BLaER1 treated with 17β-estradiol and CSF1 and Interleukin-3, amounts not matched to agents 10 nM and 100 nM (cell line): ENCODE measurements around the gene CCDC107.
"Not testable (repeated sequence)": the region's sequence is repeated elsewhere in the genome, so short reads cannot be mapped to it uniquely, and the experiment has no call there.

Experiments
- H3K27ac ChIP-seq, 11 experiments: shearing (Covaris generic); formaldehyde crosslinking; 2 replicates each; pipeline ENCODE4 v1.8.1; 2022
- H3K27me3 ChIP-seq, 11 experiments: shearing (Covaris generic); formaldehyde crosslinking; 2 replicates each; pipeline ENCODE4 v1.8.1; 2022
- H3K36me3 ChIP-seq, 11 experiments: shearing (Covaris generic); formaldehyde crosslinking; 2 replicates each; pipeline ENCODE4 v1.8.1; 2022
- H3K4me1 ChIP-seq, 10 experiments: shearing (Covaris generic); formaldehyde crosslinking; 2 replicates each; pipeline ENCODE4 v1.8.1; 2022
- H3K4me2 ChIP-seq, 11 experiments: shearing (Covaris generic); formaldehyde crosslinking; 2 replicates each; pipeline ENCODE4 v1.8.1; 2022
- H3K4me3 ChIP-seq, 10 experiments: shearing (Covaris generic); formaldehyde crosslinking; 2 replicates each; pipeline ENCODE4 v1.8.1; 2022
- H3K9ac ChIP-seq, 11 experiments: shearing (Covaris generic); formaldehyde crosslinking; 2 replicates each; pipeline ENCODE4 v1.8.1; 2022
- H3K9me3 ChIP-seq, 11 experiments: shearing (Covaris generic); formaldehyde crosslinking; replicated peaks in 1 of 11; 2 replicates each; pipeline ENCODE4 v1.8.1; 2022
- H4K20me1 ChIP-seq, 11 experiments: shearing (Covaris generic); formaldehyde crosslinking; 2 replicates each; pipeline ENCODE4 v1.8.1; 2022
- Cebpa-rat ChIP-seq, 11 experiments: shearing (Covaris generic); IDR thresholded peaks; 2 replicates each; pipeline ENCODE4 v1.8.1; 2022

CCDC107 gene

GRCh38 chr9:35629597-35629996 is 28.5 kb upstream of the CCDC107 start:
- Histone ChIP-seq H3K27ac (no peak overlapping the region), H3K36me3 (no peaks in the 10 kb centered on the region), H3K4me2 (0 out of 22 replicates have a peak overlapping the region, but pooled peaks of 1 of the 11 experiments have one; percentile 1), H3K27me3 (no peaks in the 10 kb centered on the region), H3K4me3 (no peak overlapping the region), H3K4me1 (peaks cover 13 to 77% (median 31%) of the 10 kb centered on the region in 10 experiments), H3K9me3 (peaks cover 0 to 6% (median 0%) of the 10 kb centered on the region in 11 experiments; a peak in 1 of 22 replicates), H4K20me1 (no peaks in the 10 kb centered on the region), H3K9ac (no peak overlapping the region)
- TF ChIP-seq Cebpa-rat (IDR thresholded peaks at IDR 0.05): no peak

GRCh38 chr9:35635730-35636129 is 22.4 kb upstream of the CCDC107 start:
- Histone ChIP-seq H3K36me3 (peaks cover 0 to 6% (median 5%) of the 10 kb centered on the region in 11 experiments; a peak in 8 of 22 replicates), H4K20me1 (no peaks in the 10 kb centered on the region), H3K9ac (peak overlapping the region in 10 of 11 experiments; percentile 11 to 82 (median 71); a peak in 19 of 22 replicates), H3K4me1 (peaks cover 66 to 82% (median 74%) of the 10 kb centered on the region in 10 experiments), H3K9me3 (peaks cover 0 to 11% (median 7%) of the 10 kb centered on the region in 11 experiments; a peak in 16 of 22 replicates), H3K4me3 (peak overlapping the region in 2 of 10 experiments; percentile 11 to 26; a peak in 2 of 20 replicates), H3K27ac (peak overlapping the region; percentile 74 to 93 (median 84)), H3K27me3 (no peaks in the 10 kb centered on the region), H3K4me2 (peak overlapping the region; percentile 66 to 96 (median 84))
- TF ChIP-seq Cebpa-rat (IDR thresholded peaks at IDR 0.05): no peak

- no peak for TF ChIP-seq Cebpa-rat (IDR thresholded peaks at IDR 0.05)
- peaks cover 0 to 9% (median 7%) of the 10 kb centered on the region in 11 experiments; a peak in 8 of 22 replicates for H3K36me3 ChIP-seq
- H3K4me2 ChIP-seq: peak overlapping the region; percentile 66 to 96 (median 84)
- peaks cover 0 to 17% (median 13%) of the 10 kb centered on the region in 11 experiments; a peak in 16 of 22 replicates for H3K9me3 ChIP-seq
- H3K27me3 ChIP-seq: no peaks in the 10 kb centered on the region
- peak overlapping the region; percentile 41 to 82 (median 70) for H3K9ac ChIP-seq
- peak overlapping the region; percentile 74 to 93 (median 84) for H3K27ac ChIP-seq
- peaks cover 72 to 87% (median 80%) of the 10 kb centered on the region in 10 experiments for H3K4me1 ChIP-seq
- peak overlapping the region in 3 of 10 experiments; percentile 11 to 26 (median 14); a peak in 3 of 20 replicates for H3K4me3 ChIP-seq
- H4K20me1 ChIP-seq: no peaks in the 10 kb centered on the region
These were observed 21.8 kb upstream of the CCDC107 start for GRCh38 chr9:35636135-35636876.

- H3K27me3 ChIP-seq, H3K36me3 ChIP-seq, H4K20me1 ChIP-seq: not testable (repeated sequence)
- Histone ChIP-seq H3K4me1 (peaks cover 77 to 92% (median 86%) of the 10 kb centered on the region in 10 experiments), H3K4me3 (0 out of 20 replicates have a peak overlapping the region, but pooled peaks of 2 of the 10 experiments have one; percentile 11 to 14), H3K27ac (peak overlapping the region; percentile 74 to 93 (median 84)), H3K9me3 (peaks cover 0 to 22% (median 13%) of the 10 kb centered on the region in 11 experiments; a peak in 16 of 22 replicates), H3K4me2 (peak overlapping the region; percentile 66 to 96 (median 84)), H3K9ac (peak overlapping the region; percentile 41 to 82 (median 70))
These were observed 21.2 kb upstream of the CCDC107 start for GRCh38 chr9:35636877-35637246.

GRCh38 chr9:35637427-35637955 is 20.6 kb upstream of the CCDC107 start:
- H3K4me2 ChIP-seq: peak overlapping the region; percentile 66 to 96 (median 84); a peak in 21 of 22 replicates
- H3K4me1 ChIP-seq: peaks cover 84 to 98% (median 92%) of the 10 kb centered on the region in 10 experiments
- H3K9me3 ChIP-seq: peaks cover 0 to 22% (median 13%) of the 10 kb centered on the region in 11 experiments; a peak in 16 of 22 replicates
- H3K27me3 ChIP-seq, H3K4me3 ChIP-seq, H4K20me1 ChIP-seq, H3K36me3 ChIP-seq: not testable (repeated sequence)
- H3K9ac ChIP-seq: 0 out of 22 replicates have a peak overlapping the region, but pooled peaks of 1 of the 11 experiments have one; percentile 53
- H3K27ac ChIP-seq: peak overlapping the region in 9 of 11 experiments; percentile 76 to 93 (median 84); a peak in 17 of 22 replicates

GRCh38 chr9:35638751-35639150 is 19.3 kb upstream of the CCDC107 start:
- Histone ChIP-seq H3K4me1 (peaks cover 94 to 100% (median 99%) of the 10 kb centered on the region in 10 experiments), H3K9ac (peak overlapping the region in 8 of 11 experiments; percentile 27 to 60 (median 46); a peak in 10 of 22 replicates), H3K27ac (peak overlapping the region; percentile 16 to 88 (median 62); a peak in 18 of 22 replicates), H3K4me2 (peak overlapping the region; percentile 34 to 89 (median 70); a peak in 21 of 22 replicates), H3K9me3 (peaks cover 0 to 22% (median 13%) of the 10 kb centered on the region in 11 experiments; a peak in 16 of 22 replicates)
- not testable (repeated sequence) for H3K36me3 ChIP-seq, H3K4me3 ChIP-seq, H3K27me3 ChIP-seq, H4K20me1 ChIP-seq

- H3K9me3 ChIP-seq: peaks cover 0 to 22% (median 13%) of the 10 kb centered on the region in 11 experiments; a peak in 16 of 22 replicates
- H3K27me3 ChIP-seq, H4K20me1 ChIP-seq, H3K4me3 ChIP-seq, H3K36me3 ChIP-seq: not testable (repeated sequence)
- H3K4me2 ChIP-seq: peak overlapping the region; percentile 34 to 89 (median 70)
- H3K4me1 ChIP-seq: peaks cover 94 to 100% (median 99%) of the 10 kb centered on the region in 10 experiments
- H3K9ac ChIP-seq: peak overlapping the region in 5 of 11 experiments; percentile 1 to 53 (median 43); a peak in 7 of 22 replicates
- peak overlapping the region in 10 of 11 experiments; percentile 16 to 88 (median 69); a peak in 18 of 22 replicates for H3K27ac ChIP-seq
These were observed 18.9 kb upstream of the CCDC107 start for GRCh38 chr9:35639225-35639624.

- Histone ChIP-seq H3K36me3 (peaks cover 0 to 9% (median 7%) of the 10 kb centered on the region in 11 experiments; a peak in 8 of 22 replicates), H3K27me3 (no peaks in the 10 kb centered on the region), H3K4me1 (peaks cover 94 to 100% (median 99%) of the 10 kb centered on the region in 10 experiments), H3K9ac (no peak overlapping the region; a peak in 1 of 22 replicates), H3K27ac (peak overlapping the region; percentile 14 to 84 (median 50); a peak in 18 of 22 replicates), H3K9me3 (peaks cover 0 to 22% (median 13%) of the 10 kb centered on the region in 11 experiments; a peak in 16 of 22 replicates), H3K4me2 (peak overlapping the region; percentile 34 to 89 (median 70)), H3K4me3 (no peak overlapping the region), H4K20me1 (no peaks in the 10 kb centered on the region)
- no peak for TF ChIP-seq Cebpa-rat (IDR thresholded peaks at IDR 0.05)
These were observed 18.5 kb upstream of the CCDC107 start for GRCh38 chr9:35639631-35640030.

- Histone ChIP-seq H3K4me3 (0 out of 20 replicates have a peak overlapping the region, but pooled peaks of 1 of the 10 experiments have one; percentile 17), H3K4me2 (peak overlapping the region; percentile 50 to 89 (median 70); a peak in 15 of 22 replicates), H3K4me1 (peaks cover 94 to 100% (median 99%) of the 10 kb centered on the region in 10 experiments), H3K9me3 (peaks cover 0 to 22% (median 13%) of the 10 kb centered on the region in 11 experiments; a peak in 16 of 22 replicates), H3K27ac (peak overlapping the region in 8 of 11 experiments; percentile 17 to 84 (median 54); a peak in 13 of 22 replicates)
- H3K9ac ChIP-seq, H4K20me1 ChIP-seq, H3K36me3 ChIP-seq, H3K27me3 ChIP-seq: not testable (repeated sequence)
These were observed 17.7 kb upstream of the CCDC107 start for GRCh38 chr9:35640431-35640830.

- H3K27me3 ChIP-seq, H3K36me3 ChIP-seq, H4K20me1 ChIP-seq, H3K9ac ChIP-seq: not testable (repeated sequence)
- H3K9me3 ChIP-seq: peaks cover 0 to 22% (median 13%) of the 10 kb centered on the region in 11 experiments; a peak in 16 of 22 replicates
- peak overlapping the region in 2 of 10 experiments; percentile 11 to 22; a peak in 1 of 20 replicates for H3K4me3 ChIP-seq
- peak overlapping the region; percentile 5 to 84 (median 52); a peak in 19 of 22 replicates for H3K27ac ChIP-seq
- H3K4me2 ChIP-seq: peak overlapping the region; percentile 45 to 89 (median 61)
- H3K4me1 ChIP-seq: peaks cover 93 to 99% (median 96%) of the 10 kb centered on the region in 10 experiments
These were observed 16.6 kb upstream of the CCDC107 start for GRCh38 chr9:35641478-35641877.
